GM19468 (cell line): Measurements from ENCODE around the gene YIF1A.
A peak's percentile ranks its signal among the peaks of the same experiment; 100 is the strongest.
"Not testable (repeated sequence)": the region's sequence is repeated elsewhere in the genome, so short reads cannot be mapped to it uniquely, and the experiment has no call there.

Experiments used
- ATAC-seq: cut with Tn5 transposase; IDR thresholded peaks from one replicate; pipeline ENCODE4 v1.9.1; 2021; ENCODE audit warnings: mild to moderate bottlenecking, moderate library complexity, moderate number of reproducible peaks; ENCODE audit not compliant: unreplicated experiment; ENCODE audit errors: extremely low read depth

Gene YIF1A

DNA sequence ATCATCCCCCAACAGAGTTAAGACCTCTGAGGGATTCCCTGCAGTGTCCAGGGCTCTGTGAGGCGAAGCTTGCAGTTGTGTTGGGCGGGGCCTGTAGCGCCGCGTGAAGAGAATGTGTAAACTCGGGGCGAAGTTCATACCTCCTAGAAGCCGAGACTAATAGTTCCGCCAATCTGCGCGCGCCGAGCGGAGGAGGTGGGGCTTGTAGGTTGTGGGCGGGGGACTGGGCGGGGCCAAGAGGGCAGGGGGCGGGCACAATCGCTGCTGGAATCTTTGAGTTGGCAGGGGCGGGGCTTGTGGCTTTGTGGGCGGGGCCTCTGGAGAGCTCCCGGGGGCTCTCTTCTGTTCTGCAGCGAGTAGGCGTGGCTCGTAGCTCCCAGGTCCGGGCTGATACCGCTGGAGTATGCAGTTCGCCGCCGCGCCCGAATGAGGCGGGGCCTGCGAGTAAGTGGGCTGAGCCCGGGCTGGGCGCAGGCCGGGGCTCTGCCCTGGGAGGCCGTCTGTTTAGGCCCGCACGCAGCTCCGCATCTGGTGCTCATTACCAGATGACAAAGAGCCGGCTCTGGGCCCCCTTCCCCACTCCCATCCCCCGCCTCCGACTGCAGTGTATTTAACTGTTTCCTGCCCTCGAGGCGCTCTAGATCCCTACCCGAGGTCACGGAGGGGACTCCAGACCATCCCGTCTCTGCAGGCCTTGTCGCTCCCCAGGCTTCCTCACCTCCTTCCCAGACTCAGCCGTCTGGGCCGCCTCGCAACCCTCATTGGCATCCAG is 23.8 kb upstream of the YIF1A start:
- ATAC-seq, result peak; percentile 56

DNA sequence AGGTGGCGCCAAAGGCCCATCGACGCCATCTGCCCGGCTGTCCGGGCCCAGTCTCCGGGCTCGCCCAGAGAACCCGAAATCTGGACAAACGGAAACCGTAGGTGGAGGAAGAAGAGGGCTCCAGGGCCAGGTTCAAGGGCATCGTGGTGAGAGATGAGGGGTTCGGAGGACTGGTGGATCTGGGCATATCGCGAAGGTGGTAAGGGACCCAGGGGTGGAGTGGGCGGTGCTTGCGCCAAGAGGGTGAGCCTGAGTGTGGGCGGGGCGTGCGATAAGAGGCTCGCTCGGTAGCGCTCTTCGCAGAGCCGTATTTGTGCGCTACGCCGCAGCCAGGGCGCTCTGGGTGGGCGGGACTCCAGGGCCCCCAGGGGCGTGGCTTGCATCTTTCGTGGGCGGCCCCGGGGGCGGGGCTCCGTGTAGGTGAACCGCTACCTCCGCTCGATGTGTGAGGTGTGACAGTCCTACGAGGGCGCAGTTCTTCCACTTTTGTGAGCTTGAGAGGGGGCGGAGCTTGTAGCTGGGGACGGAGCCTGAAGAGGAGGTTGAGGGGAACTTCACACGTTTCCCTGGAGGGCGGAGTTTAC is 23.1 kb upstream of the YIF1A start:
- peak; percentile 36 for ATAC-seq

DNA sequence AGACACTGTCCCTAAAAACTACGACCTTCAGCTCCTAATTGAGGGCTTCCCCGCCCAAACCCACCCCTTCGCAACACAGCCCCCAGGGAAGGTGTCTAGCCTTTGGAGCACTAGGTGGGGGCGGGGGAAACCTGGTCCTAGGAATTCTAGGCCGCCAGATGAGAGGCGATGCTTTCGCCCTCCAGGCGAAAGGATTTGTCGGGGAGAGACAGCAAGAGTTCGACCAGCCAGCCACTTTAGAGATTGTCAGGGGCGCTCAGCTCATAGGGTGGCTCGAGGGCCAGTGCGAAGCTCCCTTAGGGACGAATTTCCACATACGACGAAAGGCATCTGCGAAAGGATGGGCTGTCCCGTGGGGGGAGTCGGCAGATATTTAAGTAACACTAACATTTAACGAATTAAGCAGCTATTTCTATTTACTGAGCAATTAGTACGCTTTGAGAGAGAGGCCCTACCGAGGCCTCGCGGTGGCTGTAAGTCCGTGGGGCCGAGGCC is 22.6 kb upstream of the YIF1A start:
- ATAC-seq, result no peak

DNA sequence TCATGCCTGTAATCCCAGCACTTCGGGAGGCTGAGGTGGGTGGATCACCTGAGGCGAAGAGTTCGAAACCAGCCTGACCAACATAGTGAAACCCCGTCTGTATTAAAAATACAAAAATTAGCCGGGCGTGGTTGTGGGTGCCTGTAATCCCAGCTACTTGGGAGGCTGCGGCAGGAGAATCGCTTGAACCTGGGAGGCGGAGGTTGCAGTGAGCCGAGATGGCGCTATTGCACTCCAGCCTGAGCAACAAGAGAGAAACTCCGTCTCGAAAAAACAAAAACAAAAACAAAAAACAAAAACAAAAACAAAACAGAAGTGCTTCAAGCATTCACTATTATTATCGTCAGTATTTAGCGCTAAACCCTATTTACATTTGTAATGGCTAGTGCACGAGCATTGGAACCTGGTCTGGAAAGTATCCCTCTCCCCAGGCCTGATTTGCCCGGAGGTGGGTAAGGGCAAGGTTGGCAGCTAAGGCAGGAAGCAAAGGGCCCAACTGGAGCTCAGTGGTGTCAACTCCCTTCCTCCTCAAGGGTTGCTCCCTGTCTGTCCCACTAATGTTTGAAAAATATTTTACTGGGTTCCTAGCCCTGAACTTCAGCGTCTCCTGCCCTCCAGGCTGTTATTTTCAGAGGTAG is 22.0 kb upstream of the YIF1A start:
- ATAC-seq, result not testable (repeated sequence)

DNA sequence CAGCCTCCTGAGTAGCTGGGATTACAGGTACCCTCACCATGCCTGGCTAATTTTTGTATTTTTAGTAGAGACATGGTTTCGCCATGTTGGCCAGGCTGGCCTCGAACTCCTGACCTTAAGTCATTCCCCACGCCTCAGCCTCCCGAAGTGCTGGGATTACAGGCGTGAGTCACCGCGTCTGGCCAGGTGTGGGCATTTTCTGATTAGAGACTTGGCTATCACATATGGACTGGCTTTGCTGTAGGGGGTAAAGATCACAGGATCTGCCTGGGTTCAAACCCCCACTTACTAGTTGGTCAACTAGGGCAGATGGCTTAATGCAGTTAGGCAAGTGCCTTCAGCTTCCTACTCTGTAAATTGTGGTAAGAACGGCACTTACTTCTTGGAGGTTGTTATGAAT is 21.4 kb upstream of the YIF1A start:
- no peak for ATAC-seq

DNA sequence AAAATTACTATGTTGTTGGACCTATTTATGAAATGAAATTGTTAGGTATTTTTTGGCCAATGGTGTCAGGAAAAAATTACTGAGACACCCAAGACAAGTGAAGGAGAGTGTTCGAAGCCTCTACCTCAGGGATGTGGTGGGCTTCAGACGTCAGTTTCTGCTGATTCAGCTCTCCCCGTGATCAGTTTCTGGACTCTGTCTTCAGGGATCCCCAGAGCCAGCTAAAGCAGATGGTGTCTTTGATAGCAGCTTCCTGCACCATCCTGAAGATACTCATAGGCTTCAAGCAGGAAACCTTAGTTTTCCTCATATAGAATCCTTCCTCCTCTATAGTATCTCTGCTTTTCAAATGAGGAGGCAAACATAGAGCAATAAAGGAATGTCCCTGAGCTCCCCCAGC is 20.5 kb upstream of the YIF1A start:
- ATAC-seq, result no peak

DNA sequence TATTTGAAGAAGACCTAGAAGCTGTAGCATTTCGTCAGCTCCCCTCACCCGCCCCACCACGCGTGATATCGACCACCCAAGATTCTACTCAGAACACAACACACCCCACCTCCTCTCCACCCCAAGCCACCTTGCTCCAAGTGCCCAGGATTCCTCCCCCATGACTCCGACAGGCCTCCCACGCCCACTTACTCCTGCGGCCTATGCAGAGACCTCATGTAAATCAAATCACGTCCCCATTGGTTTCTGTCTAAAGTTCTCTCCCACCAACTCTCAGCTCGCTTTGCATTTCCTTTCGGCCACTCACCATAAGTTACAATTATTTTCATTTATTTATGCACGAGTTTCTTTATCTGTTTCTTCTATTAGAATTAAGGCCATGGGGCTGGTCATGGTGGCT is 13.7 kb upstream of the YIF1A start:
- no peak for ATAC-seq

DNA sequence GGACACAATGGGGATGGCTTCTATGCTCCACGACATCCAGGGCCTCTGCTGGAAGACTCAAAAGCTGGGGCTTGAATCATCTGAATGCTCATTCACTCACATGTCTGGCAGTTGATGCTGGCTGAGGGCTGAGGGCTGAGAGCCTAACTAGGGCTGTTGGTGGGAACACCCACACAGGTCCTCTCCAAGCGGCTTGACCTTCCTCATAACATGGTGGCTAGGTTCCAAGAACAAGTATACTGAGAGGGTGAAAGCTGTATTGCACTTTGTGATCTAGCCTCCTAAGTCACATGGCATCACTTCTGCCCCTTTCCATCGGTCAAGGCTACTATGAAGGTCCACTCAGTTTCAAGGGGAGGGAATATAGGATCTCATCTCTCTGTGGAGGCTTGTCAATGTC is 10.2 kb upstream of the YIF1A start:
- ATAC-seq, result no peak

DNA sequence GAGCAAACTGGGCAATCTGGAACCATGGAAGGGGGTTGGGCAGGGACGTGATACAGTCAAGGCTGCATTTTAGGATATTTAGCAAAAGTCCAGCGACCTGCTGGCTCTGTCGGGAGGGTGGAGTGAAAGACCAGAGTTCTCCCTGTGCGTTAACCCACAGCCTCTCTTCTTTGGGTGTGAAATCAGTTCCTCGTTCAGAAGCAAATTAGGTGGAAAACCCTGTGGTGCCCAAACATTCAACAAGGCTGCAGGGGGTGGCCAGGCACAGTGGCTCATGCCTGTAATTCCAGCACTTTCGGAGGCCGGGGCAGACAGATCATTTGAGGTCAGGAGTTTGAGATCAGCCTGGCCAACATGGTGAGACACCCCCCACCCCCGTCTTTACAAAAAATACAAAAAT is 8.7 kb upstream of the YIF1A start:
- no peak for ATAC-seq

DNA sequence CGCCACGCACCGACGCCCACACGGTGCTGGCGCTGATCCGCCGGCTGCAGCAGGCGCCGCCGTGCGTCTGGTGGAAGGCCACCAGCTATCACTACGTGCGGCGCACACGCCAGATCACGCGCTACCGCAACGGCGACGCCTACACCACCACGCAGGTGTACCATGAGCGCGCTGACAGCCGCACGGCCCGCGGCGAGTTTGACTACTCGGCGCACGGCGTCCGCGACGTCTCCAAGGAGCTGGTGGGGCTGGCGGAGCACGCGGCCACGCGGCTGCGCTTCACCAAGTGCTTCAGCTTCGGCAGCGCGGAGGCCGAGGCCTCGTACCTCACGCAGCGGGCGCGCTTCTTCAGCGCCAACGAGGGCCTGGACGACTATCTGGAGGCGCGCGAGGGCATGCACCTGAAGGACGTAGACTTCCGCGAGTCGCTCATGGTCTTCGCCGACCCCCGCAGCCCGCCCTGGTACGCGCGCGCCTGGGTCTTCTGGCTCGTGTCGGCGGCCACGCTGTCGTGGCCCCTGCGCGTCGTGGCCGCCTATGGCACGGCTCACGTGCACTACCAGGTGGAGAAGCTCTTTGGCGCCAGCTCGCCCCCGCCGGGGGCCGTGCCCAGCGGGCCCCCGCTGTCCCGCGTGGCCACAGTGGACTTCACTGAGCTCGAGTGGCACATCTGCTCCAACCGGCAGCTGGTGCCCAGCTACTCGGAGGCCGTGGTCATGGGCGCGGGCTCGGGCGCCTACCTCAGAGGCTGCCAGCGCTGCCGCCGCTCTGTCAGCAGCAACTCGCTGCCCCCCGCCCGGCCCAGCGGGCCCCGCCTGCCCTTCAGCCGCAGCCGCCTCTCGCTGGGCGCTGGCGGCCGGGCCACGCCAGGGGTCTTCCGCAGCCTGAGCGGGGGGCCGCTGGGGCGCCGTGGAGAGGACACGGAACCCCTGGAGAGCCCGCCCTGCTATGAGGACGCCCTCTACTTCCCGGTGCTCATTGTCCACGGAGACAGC is 6.0 kb upstream of the YIF1A start:
- no peak for ATAC-seq

DNA sequence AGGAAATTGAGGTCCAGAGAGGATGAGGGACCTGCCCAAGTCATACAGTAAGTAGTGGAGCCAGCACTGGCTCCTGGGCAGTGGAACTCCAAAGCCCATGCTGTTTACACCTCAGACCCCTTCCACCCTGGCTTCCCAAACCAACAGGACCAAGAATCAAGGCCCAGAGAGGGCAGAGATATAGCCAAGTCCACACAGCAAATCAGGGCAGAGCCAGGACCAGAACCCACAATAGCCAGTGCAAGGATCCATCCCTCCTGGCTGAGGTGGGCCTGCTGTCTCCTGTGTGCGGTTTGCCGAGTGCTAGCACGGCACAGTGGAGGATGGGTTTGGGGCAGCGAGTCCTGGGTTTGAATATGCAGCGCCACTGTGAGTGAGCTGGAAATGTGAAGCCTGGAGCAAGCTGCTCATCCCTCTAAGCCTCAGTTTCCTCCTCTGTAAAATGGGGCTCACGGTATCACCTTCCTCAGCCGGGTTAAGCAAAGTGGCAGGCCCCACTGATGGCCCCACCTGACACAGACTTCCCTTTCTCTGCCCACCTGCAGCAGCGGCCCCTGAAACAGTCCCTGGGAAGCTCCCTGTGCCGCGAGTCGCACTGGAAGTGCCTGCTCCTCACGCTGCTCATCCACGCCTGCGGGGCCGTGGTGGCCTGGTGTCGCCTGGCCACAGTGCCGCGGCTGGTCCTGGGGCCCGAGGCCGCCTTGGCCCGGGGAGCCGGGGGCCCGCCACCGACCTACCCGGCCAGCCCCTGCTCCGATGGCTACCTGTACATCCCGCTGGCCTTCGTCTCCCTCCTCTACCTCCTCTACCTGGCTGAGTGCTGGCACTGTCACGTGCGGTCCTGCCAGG is 5.1 kb upstream of the YIF1A start:
- no peak for ATAC-seq

DNA sequence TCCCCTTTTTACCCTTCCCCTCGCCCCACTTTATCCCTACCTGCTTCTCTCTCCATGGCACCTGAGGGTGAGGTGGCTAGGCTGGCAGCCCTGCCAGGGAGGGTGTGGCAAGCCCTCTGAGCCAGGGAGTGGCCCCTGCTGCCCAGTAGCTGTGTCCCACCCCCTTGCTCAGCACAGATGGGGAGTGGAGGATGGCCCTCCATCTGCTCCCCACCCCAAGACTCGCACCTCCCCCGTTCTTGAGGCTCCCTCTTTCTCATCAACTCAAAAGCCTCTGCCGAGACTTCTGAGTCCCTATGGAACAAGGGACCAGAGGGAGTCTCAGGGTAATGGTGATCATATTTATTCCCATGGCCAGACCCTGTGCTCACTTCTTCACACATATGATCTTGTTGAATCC is 4.4 kb upstream of the YIF1A start:
- ATAC-seq, result no peak

DNA sequence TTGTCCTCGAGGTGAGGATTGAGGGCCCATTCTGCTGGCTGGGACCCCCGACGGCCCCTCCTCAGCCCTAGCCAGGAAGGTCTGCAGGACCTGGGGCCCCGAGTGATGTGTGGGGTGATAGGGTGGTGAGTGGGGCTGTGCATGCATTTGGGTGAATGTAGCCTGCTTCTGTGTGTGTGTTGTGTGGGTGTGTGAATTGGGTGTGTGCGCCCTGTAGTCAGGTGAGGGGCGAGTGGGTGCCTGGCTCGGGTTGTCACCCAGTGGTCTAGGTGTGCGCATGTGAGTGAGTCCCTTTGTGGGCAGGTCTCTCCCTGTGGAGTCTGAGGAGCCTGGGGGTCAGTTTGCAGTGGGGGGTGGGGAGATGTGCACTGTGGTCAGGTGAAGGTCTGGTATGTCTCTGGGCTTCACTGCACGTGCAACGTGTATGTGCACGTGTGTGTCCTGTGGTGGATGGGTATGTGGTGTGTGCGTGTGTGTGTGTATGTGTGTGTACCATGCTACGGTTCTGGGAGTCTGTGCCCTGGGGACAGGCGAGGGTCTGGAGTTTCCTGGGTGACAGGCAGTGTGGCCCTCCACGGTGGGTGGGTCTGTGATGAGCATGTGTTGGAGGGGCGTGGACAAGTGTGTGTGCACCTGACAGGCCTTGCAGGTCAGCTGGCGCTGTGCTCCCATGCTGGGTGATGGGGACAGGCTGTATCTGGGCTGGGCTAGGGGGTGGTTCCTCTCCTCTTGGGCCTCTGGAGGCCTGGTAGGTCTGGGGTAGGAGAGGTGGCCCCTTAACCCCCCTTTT is 3.8 kb upstream of the YIF1A start:
- ATAC-seq, result no peak

DNA sequence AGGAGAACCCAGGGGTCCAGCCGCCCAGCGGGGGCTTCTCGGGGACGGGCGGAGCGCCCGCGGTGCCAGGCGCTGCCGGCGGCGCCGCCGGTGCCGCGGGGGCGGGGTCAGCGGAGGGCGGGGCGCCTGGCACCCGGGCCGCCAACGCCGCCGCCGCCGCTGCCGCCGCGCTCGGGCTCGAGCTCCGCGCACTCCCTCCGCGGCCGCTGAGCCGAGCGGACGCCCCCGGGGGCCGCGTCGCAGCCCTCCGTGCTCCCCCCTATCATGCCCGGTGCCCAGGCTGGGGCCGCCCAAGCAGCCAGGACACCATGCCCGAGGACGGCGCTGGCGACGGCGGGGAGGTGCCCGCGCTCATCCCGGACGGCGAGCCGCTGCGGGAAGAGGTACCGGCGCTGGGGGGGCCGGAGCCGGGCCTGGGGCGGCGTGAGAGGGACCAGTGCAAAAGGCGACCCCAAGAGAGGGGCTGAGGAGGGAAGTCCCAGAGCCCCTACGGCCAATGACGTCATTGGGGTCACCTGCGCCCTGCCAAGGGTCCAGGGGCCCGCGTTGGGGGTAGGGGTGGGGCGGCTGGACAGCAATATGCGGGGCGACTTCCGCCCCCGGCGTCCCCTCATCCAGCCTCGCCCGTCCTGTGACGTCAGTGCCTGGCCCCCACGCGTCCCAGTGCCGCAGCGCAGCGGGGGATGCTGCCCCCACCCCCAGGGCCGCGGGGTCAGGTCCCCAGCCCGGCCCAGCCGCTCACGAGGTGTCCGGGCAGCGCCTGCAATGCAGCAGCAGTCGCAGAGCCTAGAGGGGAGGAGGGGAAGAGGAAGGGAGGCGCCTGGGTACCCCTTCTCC is 3.0 kb upstream of the YIF1A start, which contains the start of gene TMEM151A:
TMEM151A (plus strand) TSS at position 189 of the 837 bp plus-strand sequence; CDS start at position 309, 120 bp downstream.
- ATAC-seq, result no peak

DNA sequence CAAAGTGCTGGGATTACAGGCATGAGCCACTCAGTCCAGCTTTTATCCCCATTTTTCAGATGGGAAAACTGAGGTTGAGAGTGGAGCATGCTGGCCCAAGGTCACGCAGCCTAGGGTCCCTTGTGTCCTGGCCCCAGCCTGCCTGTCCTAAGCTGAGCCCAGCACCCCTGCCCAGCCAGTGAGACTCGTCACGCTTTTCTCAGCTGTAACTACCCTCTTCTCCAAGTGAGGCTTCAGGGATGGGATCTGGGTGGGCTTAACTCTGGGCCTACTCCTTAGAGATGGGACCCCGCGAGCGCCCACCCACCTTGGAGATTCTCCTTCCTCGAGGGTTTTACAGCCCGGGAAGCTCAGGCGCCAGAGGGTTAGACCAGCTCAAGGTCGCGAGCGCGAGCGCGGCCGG is 2.4 kb upstream of the YIF1A start:
- no peak for ATAC-seq

DNA sequence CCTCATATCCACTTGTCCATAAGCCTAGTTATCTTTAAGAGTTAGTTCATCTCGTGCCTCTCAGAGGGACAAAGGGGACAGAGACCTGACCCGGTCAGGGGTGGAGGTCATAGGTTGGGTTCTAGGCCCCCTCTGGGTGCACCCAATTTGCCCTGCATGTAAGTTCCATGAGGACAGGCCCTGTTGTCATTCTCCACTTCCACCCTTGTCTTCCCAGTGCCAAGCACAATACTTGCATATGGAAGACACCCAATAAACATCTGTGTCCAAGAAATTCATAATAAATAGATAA is 1.3 kb upstream of the YIF1A start:
- no peak for ATAC-seq

DNA sequence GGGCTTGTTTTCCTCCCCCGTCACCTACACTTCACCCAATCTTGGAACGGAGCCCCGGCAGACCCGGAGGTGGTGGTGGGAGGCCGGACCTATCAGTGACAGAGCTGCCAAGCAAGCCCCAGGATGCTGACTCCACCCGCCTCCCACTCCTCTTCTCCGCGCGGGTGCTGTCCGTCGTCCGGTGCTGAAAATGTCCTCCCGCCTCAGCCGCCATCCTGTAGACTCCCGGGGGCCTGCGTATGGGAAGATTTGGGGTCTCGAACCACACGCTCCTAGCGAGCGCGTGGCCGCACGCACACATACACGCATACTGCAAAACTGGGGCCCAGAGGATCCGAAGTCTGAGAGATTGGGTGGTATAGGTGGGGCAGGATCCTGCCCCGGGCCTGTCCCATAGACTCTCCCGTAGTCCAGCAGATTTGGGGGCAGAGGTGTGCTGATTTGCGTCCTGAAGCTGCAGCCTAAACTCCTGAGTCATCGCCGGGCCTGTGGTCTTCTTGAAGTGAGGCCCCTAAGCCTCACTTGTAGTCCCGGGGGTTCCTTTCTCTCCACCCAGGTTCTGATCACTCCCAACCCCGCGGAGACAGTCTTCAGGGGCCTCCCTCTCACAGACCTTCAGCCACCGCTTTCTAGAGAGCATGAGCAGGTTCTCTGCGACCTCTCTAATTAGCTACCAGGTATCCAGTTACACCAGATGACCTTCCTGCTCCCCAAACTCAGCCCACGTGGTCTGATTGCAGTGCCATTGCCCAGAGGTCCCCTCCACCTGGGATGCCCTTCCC is 796 bp upstream of the YIF1A start:
- ATAC-seq, result no peak
